Activated T-cell treated with anti-CD3 and anti-CD28 coated beads, Interleukin-2, amount 50 U/mL, for 24 hours (primary cell): ENCODE results near the gene NR1I2.

Experiments used
- DNase-seq: peaks from one replicate; pipeline ENCODE4 v3.0.0-alpha.2; 2020
- H3K27ac Mint-ChIP-seq: 2 replicates; pipeline ENCODE4 v1.8.0; 2020; ENCODE audit warnings: mild to moderate bottlenecking, mixed read lengths
- H3K27me3 Mint-ChIP-seq: 2 replicates; pipeline ENCODE4 v1.8.0; 2020; ENCODE audit warnings: mixed read lengths
- H3K36me3 Mint-ChIP-seq: 2 replicates; pipeline ENCODE4 v1.8.0; 2020; ENCODE audit warnings: low read depth, mixed read lengths
- H3K4me1 Mint-ChIP-seq: 2 replicates; pipeline ENCODE4 v1.8.0; 2020; ENCODE audit warnings: low read depth, mixed read lengths
- H3K4me3 Mint-ChIP-seq: 2 replicates; pipeline ENCODE4 v1.8.0; 2020; ENCODE audit warnings: mild to moderate bottlenecking, moderate library complexity, mixed read lengths
- H3K9me3 Mint-ChIP-seq: 2 replicates; pipeline ENCODE4 v1.8.0; 2020; ENCODE audit warnings: mixed read lengths

Gene NR1I2

GRCh38 chr3:119862616-119863015 lies 80.7 kb downstream of the NR1I2 start:
- Mint-ChIP-seq H3K4me1 (peaks cover 2% of the 10 kb centered on the region), H3K9me3 (peaks cover 5% of the 10 kb centered on the region), H3K4me3 (no peak overlapping the region), H3K27me3 (no peaks in the 10 kb centered on the region), H3K36me3 (peaks cover 80% of the 10 kb centered on the region), H3K27ac (peak overlapping the region; percentile 50)
- DNase-seq, result no peak

- H3K9me3 Mint-ChIP-seq, result peaks cover 2% of the 10 kb centered on the region
- H3K36me3 Mint-ChIP-seq, result peaks cover 73% of the 10 kb centered on the region
- no peak overlapping the region for H3K27ac Mint-ChIP-seq
- DNase-seq, result no peak
- H3K4me3 Mint-ChIP-seq, result no peak overlapping the region
- no peaks in the 10 kb centered on the region for H3K27me3 Mint-ChIP-seq
- peaks cover 2% of the 10 kb centered on the region for H3K4me1 Mint-ChIP-seq
Observed at GRCh38 chr3:119864476-119864875, 82.6 kb downstream of the NR1I2 start.
